ENCODE measurements around the gene REXO1.

The REXO1 gene

DNA sequence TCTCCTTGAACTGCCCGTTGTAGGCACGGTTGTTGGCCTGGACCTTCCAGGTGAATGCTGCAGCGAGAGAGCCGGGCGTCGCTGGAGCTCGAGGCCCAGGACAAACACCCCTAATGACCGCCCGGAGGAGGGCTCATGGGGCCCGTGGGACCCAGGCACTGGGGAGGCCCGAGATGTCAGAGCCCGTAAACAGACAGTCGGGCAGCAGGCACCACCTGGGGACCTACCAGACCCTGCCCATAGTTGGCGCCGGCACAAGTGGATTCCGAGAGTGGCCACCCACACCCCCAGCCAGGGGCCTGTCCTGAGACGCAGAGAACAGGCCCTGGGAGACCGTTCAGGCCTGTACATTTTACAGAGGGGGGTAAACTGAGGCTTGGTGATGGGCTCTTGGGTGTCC lies 38.6 kb downstream of the REXO1 start:
- CTCF ChIA-PET = interaction anchor here (1.4 to 1.7 kb wide), 2 partner anchors 13 to 137 kb away, joined by 5 read pairs; no protein-coding TSS in a partner anchor
- TF ChIP-seq, protein P1, sequence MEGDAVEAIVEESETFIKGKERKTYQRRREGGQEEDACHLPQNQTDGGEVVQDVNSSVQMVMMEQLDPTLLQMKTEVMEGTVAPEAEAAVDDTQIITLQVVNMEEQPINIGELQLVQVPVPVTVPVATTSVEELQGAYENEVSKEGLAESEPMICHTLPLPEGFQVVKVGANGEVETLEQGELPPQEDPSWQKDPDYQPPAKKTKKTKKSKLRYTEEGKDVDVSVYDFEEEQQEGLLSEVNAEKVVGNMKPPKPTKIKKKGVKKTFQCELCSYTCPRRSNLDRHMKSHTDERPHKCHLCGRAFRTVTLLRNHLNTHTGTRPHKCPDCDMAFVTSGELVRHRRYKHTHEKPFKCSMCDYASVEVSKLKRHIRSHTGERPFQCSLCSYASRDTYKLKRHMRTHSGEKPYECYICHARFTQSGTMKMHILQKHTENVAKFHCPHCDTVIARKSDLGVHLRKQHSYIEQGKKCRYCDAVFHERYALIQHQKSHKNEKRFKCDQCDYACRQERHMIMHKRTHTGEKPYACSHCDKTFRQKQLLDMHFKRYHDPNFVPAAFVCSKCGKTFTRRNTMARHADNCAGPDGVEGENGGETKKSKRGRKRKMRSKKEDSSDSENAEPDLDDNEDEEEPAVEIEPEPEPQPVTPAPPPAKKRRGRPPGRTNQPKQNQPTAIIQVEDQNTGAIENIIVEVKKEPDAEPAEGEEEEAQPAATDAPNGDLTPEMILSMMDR (IDR thresholded peaks at IDR 0.05; ENCODE audit: control extremely low read depth, extremely low read depth, low read depth, missing control alignments) = no peak
- DNase-seq (ENCODE audit: extremely low spot score) = no peak
- POLR2A ChIA-PET = no interaction called here

DNA sequence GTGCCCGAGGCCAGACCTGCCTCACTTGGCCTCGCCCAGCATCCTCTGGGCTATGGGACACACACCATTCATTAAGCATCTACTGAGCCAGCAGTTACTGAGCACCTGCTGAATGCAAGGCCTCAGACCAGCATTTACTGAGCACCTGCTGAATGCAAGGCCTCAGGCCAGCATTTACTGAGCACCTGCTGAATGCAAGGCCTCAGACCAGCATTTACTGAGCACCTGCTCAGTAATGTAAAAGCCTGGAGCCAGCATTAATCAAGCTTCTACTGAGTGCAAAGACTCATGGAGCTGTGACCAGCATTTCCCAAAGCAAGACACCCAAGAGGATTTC lies 39.9 kb downstream of the REXO1 start:
- POLR2A ChIA-PET = interaction anchor here (0.6 kb wide), 1 partner anchor 200 kb away, joined by 3 read pairs; no protein-coding TSS in a partner anchor
- CTCF ChIA-PET = interaction anchor here (0.9 to 1.0 kb wide), 2 partner anchors 15 to 18 kb away, joined by 3 to 4 read pairs; no protein-coding TSS in a partner anchor
- TF ChIP-seq, protein P1 (IDR thresholded peaks at IDR 0.05; ENCODE audit: control extremely low read depth, extremely low read depth, low read depth, missing control alignments) = no peak
- no peak for DNase-seq (ENCODE audit: extremely low spot score)

DNA sequence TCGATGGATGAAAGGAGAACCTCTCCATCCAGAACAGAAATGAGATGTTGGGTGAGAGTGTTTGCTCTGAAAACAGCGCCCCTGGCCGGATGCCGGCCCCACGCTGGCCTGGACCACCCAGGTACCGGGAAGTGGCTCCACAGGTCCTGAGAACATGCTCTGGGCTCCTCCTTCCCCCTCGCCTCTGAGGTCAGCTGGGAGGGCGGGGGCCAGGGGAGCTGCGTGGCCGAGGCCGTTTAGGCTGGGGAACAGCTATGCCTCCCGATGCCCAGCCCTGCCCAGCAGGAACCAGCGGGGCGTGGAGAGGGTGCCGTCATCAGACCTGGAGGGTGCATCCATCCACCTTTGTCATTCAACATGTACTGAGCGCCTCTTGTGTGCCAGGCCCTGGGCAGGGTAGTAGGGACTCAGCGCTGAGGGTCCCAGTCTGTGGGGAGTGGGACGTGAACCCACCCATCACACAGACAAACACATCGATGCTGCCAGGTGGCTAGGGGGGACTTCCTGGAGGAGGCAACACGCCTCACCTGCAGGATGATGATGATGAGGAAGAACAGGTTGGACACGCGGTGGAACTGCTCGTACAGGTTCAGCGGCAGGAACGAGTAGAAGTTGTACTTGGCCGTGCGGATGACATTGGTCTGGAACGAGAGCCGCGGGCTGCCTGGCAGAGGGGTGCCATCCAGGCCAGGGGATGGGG lies 40.4 kb downstream of the REXO1 start:
- no peak for DNase-seq (ENCODE audit: extremely low spot score)
- CTCF ChIA-PET = interaction anchor here (0.9 to 1.0 kb wide), 3 partner anchors 14 to 30 kb away, joined by 3 to 4 read pairs (median 3); no protein-coding TSS in a partner anchor
- POLR2A ChIA-PET = no interaction called here
- TF ChIP-seq, protein P1 (IDR thresholded peaks at IDR 0.05; ENCODE audit: control extremely low read depth, extremely low read depth, low read depth, missing control alignments) = no peak

DNA sequence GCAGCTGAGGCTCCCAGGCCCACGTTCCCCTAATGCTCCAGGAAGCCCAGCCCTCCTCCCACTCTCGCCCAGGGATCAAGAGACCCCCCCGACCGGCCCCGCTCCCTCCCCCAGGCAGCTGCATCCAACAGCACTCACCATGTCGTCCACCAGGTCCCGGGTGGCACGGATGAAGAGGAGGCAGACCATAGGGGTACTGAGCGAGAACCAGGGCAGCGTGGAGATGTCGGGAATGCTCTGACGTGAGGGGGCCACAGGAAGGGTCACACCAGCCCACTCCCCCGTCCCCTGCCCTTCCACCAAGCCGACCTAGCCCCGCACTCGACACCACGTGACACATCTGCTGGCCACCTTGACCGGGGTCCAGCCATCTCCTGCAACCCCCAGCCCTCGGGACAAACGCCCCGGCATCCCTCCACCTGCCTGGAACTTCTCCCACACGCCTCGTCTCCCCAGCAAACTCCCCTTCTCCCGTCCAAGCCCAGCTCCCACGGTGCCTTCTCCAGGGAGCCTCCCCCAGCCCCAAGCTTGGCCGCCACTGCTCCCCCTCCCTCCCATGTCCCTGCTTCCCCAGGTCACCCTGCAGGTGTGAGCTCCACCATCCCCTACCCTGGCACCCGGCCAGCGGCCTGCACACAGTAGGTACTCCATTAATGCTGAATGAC lies 41.1 kb downstream of the REXO1 start:
- POLR2A ChIA-PET = no interaction called here
- TF ChIP-seq, protein P1 (IDR thresholded peaks at IDR 0.05; ENCODE audit: control extremely low read depth, extremely low read depth, low read depth, missing control alignments) = no peak
- no peak for DNase-seq (ENCODE audit: extremely low spot score)
- CTCF ChIA-PET = interaction anchor here (0.9 to 1.6 kb wide), 3 partner anchors 14 to 30 kb away, joined by 3 to 4 read pairs (median 3); no protein-coding TSS in a partner anchor

DNA sequence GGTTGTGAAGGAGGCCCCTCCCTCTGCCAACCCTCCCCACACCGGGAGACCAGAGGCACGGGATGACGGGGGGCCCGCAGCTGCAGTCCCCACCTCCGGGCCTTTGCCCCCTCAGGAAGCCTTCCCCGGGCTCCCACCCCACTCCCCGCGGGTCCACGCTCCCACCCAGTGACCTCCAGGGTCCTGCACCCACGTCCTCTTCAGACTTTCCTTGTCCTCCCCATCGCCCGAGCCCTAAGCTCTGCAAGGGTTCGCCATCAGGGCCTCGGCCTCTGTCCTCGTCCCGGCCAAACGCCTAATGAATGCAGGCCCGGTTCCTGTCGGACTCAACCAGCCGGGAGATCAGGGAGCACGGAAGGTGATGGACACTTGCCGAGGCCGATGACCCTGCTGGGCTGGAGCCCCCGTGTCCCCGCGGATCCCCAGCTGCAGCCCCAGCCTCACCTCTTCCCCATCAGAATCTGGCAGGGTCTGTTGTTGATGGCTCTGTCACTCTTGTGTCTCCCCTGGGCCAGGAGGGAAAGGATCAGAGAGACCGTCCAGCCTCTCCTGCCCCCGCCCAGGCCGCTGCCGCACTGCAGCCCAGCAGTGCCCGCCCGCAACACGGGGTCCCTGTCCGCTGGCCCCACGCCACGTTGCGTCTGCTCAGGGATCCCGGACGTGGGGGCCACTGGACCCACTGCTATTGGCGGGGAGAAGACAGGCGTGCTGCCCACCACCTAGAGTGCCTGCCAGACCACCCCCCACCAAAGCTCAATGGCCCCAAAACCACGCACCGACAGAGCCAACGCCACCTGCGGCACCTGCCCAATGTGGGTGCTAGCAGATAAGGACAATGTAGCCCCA lies 41.9 kb downstream of the REXO1 start:
- no peak for DNase-seq (ENCODE audit: extremely low spot score)
- TF ChIP-seq, protein P1 (IDR thresholded peaks at IDR 0.05; ENCODE audit: control extremely low read depth, extremely low read depth, low read depth, missing control alignments) = no peak
- POLR2A ChIA-PET = no interaction called here
- CTCF ChIA-PET = interaction anchor here (0.8 to 1.6 kb wide), 2 partner anchors 11 to 20 kb away, joined by 3 read pairs; no protein-coding TSS in a partner anchor
